Measurements from ENCODE around the gene FOXN1. TPM values are rescaled to one million over a fixed set of nuclear protein-coding genes. Genes with fewer than 3 reads are reported as not detected.
A peak's percentile ranks its signal among the peaks of the same experiment; 100 is the strongest.

Gene FOXN1
- total and polyA plus RNA-seq, 12 donors, result not detected

DNA sequence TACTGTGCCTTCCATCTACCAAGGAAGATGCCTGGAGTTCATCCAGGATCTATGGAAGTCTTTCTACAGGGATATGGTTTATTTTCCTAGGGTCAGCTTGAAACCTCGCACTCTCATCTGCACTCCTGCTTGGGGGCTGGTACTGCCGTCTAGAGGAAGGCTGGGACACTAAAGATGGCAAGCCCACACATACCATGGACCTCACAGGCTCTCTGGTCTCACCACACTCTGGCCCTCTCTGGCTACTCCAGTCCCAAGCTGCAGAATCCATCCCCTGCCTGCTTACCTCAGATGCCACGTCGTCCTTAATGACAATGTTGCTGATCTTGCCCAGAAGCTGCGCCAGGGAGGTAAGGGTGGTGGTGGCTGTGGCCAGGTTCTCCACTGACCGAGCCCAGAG is 48.4 kb downstream of the FOXN1 start:
- no peak for ATAC-seq
- intact Hi-C loops (cut with DNase I), result loop anchor here in 3 of 10 donors (5.0 to 10.0 kb wide), 3 partner anchors 48 to 60 kb away; partner anchors contain the start of gene RSKR (in 2 of the 3)

DNA sequence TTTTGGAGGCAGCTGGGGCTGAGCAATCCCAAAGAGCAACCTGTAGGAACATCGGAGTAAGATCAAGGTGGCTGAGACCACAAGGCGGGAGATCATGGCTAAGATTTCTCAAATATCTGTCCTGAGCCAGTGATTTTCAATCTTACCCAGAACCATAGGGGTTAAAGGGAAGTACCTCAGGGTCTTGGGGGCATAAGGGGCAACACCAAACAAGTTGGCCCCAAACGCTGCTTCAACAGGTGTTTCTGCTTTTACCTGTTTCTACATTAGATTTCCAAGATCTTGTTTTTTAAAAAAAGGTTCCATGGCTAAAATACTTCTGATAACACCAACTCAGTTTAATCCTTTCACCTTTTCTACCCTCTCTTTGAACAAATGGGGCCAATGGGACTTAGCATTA is 48.9 kb downstream of the FOXN1 start:
- no peak for ATAC-seq
- Histone ChIP-seq H3K4me3 (no peak overlapping the region), H3K9me3 (no peaks in the 10 kb centered on the region), H3K27me3 (no peaks in the 10 kb centered on the region), H3K4me1 (peaks cover 0 to 29% (median 14%) of the 10 kb centered on the region in 9 donors), H3K27ac (no peak overlapping the region), H3K36me3 (peaks cover 0 to 70% (median 50%) of the 10 kb centered on the region in 9 donors)
- TF ChIP-seq, protein P1, sequence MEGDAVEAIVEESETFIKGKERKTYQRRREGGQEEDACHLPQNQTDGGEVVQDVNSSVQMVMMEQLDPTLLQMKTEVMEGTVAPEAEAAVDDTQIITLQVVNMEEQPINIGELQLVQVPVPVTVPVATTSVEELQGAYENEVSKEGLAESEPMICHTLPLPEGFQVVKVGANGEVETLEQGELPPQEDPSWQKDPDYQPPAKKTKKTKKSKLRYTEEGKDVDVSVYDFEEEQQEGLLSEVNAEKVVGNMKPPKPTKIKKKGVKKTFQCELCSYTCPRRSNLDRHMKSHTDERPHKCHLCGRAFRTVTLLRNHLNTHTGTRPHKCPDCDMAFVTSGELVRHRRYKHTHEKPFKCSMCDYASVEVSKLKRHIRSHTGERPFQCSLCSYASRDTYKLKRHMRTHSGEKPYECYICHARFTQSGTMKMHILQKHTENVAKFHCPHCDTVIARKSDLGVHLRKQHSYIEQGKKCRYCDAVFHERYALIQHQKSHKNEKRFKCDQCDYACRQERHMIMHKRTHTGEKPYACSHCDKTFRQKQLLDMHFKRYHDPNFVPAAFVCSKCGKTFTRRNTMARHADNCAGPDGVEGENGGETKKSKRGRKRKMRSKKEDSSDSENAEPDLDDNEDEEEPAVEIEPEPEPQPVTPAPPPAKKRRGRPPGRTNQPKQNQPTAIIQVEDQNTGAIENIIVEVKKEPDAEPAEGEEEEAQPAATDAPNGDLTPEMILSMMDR (IDR thresholded peaks at IDR 0.05), result no peak
- intact Hi-C loops (cut with DNase I), result loop anchor here in 1 of 10 donors (10.0 kb wide), 1 partner anchor 60 kb away; the partner anchor contains the start of gene RSKR
- DNase-seq, result no peak
- WGBS, 2 donors, result 98% methylated on average over 3 of the region's 3 CpGs

More for the DNA sequence above, 48.4 kb downstream of the FOXN1 start:
- TF ChIP-seq, protein P1 (IDR thresholded peaks at IDR 0.05), result peak in 3 of 9 donors; percentile 14 to 19 (median 14)
- Histone ChIP-seq H3K27ac (no peak overlapping the region), H3K36me3 (peaks cover 0 to 65% (median 50%) of the 10 kb centered on the region in 9 donors), H3K4me1 (peaks cover 0 to 34% (median 18%) of the 10 kb centered on the region in 9 donors), H3K9me3 (no peaks in the 10 kb centered on the region), H3K27me3 (no peaks in the 10 kb centered on the region), H3K4me3 (no peak overlapping the region)
- 85 to 95% methylated on average over 6 of the region's 6 CpGs for WGBS, 2 donors
- no peak for DNase-seq

DNA sequence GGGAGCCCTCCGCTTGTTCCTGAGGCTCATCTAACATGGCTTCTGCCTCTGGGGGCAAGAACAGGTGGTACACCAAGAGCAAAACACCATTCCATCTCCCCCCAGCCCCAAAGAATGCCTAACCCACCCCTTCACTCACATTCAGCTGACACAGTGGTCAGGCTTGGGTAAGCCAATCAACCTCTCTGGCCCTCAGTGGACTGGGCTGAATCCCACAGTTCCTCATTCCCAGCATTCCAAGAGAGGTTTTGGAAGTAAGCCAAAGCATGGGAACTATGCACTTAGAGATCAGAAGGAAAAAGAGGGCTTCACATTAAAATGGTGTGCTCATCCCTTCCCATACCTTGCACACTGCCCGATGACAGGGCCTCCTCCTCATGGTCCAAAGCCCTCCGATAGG is 57.3 kb downstream of the FOXN1 start:
- peaks cover 0 to 80% (median 17%) of the 10 kb centered on the region in 9 donors for H3K36me3 ChIP-seq
- H3K27me3 ChIP-seq, result no peaks in the 10 kb centered on the region
- DNase-seq (no peak), ATAC-seq (peak in 3 of 8 donors; percentile 26 to 62 (median 39))
- intact Hi-C loops (cut with DNase I), result no loop called here
- H3K4me1 ChIP-seq, result peaks cover 0 to 20% (median 0%) of the 10 kb centered on the region in 9 donors
- H3K27ac ChIP-seq, result no peak overlapping the region
- TF ChIP-seq, protein P1 (IDR thresholded peaks at IDR 0.05), result no peak
- 69 to 71% methylated on average over 3 of the region's 3 CpGs for WGBS, 2 donors
- H3K9me3 ChIP-seq, result no peaks in the 10 kb centered on the region
- H3K4me3 ChIP-seq, result no peak overlapping the region

DNA sequence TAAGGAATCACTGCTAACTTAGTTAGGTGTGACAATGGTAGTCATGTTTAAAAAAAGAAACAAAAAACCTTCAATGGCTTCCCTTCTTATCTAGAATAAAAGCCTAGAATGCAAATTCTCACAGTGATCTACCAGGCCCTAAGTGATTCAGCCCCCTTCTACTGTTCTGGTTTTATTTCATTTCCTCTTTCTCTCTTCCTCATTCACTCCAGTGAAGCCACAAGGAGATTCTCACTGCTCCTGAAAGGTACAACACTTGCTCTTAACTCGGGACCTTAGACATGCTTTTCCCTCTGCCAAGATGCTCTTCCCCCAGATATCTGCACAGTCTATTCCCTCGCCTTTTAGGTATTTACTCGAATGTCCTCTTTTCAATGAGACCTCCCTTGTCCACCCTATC is 61.5 kb downstream of the FOXN1 start:
- 82 to 87% methylated on average over 3 of the region's 3 CpGs for WGBS, 2 donors
- Histone ChIP-seq H3K27ac (no peak overlapping the region), H3K4me1 (peaks cover 5 to 54% (median 25%) of the 10 kb centered on the region in 9 donors), H3K27me3 (no peaks in the 10 kb centered on the region), H3K4me3 (no peak overlapping the region), H3K9me3 (no peaks in the 10 kb centered on the region), H3K36me3 (peaks cover 0 to 46% (median 9%) of the 10 kb centered on the region in 9 donors)
- no peak for ATAC-seq
- no peak for DNase-seq
- TF ChIP-seq, protein P1 (IDR thresholded peaks at IDR 0.05), result no peak
- intact Hi-C loops (cut with DNase I), result no loop called here
